ENCODE results near the gene SSPN.
"Not testable (repeated sequence)": the region's sequence is repeated elsewhere in the genome, so short reads cannot be mapped to it uniquely, and the experiment has no call there.

The SSPN gene

DNA sequence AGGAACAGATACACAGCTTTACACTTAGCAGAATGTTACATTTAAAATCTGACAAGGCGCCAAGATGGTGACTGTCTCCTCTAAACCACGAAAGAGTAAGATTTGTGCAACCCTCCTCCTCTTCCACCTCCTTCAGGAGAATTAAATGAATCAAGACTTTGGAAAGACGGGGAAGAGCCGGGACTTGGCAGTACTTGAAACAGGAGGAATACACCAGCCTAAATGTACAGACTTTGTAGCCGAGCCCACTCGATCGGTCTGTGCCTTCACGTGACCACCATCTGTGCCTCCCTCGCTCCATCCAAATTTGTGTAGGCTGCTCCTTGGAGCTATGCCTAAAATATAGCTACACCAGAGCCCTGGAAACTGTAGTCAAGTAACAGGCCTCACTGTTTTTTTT, 38.3 kb downstream of the SSPN start:
- Histone ChIP-seq H3K4me3 (ENCODE audit: low read depth, low read length) (no peak overlapping the region), H3K27ac (no peak overlapping the region), H3K27me3 (ENCODE audit: insufficient read depth, low read depth, severe bottlenecking) (no peaks in the 10 kb centered on the region), H3K9me3 (ENCODE audit: severe bottlenecking) (no peaks in the 10 kb centered on the region), H3K36me3 (no peaks in the 10 kb centered on the region)
- TF ChIP-seq, protein P1, sequence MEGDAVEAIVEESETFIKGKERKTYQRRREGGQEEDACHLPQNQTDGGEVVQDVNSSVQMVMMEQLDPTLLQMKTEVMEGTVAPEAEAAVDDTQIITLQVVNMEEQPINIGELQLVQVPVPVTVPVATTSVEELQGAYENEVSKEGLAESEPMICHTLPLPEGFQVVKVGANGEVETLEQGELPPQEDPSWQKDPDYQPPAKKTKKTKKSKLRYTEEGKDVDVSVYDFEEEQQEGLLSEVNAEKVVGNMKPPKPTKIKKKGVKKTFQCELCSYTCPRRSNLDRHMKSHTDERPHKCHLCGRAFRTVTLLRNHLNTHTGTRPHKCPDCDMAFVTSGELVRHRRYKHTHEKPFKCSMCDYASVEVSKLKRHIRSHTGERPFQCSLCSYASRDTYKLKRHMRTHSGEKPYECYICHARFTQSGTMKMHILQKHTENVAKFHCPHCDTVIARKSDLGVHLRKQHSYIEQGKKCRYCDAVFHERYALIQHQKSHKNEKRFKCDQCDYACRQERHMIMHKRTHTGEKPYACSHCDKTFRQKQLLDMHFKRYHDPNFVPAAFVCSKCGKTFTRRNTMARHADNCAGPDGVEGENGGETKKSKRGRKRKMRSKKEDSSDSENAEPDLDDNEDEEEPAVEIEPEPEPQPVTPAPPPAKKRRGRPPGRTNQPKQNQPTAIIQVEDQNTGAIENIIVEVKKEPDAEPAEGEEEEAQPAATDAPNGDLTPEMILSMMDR (IDR thresholded peaks at IDR 0.05; ENCODE audit: low read depth, low read length) = no peak
- no peak for DNase-seq

DNA sequence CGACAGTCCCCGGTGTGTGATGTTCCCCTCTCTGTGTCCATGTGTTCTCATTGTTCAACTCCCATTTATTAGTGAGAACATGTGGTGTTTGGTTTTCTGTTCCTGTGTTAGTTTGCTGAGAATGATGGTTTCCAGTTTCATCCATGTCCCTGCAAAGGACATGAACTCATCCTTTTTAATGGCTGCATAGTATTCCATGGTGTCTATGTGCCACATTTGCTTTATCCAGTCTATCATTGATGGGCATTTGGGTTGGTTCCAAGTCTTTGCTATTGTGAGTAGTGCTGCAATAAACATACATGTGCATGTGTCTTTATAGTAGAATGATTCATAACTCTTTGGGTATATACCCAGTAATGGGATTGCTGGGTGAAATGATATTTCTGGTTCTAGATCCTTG, 40.1 kb downstream of the SSPN start:
- H3K36me3 ChIP-seq; H3K9me3 ChIP-seq (ENCODE audit: severe bottlenecking); H3K27me3 ChIP-seq (ENCODE audit: insufficient read depth, low read depth, severe bottlenecking); H3K4me3 ChIP-seq (ENCODE audit: low read depth, low read length); H3K27ac ChIP-seq; DNase-seq: not testable (repeated sequence)

DNA sequence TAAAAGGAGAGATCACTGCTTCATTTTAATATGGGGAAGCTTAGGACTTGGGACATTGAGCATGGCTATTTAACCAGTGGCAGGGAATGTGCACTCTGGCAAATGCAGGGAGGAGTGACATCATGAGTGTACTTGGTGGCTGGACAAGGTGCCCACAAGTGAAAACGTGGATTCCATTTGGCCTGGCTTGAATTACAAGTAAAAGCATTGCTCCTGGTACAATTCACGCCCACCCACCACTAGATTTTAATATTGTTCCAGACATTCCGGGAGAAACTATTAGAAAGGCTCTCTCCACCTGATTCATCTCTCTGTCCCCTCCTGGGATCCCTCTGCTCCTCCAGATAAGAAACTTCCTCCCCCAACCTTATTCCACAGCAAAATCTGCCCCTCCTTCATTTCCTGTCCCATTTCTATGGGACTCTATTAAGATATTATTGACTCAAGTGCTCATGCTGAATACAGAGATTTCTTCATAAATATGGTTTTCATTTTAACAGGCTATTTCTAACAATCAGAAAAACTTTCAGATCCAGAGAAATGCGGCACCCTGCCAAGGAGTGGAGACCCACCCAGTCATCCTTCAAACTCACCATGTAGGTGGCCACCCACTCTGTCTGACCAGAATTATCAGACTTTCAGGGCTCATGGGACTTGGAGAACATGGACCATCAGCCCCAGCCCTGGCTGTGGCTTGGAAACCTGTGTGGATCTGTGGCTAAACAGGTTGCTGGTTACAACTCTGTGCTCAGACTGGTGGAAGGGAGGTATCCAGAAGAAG, 43.2 kb downstream of the SSPN start:
- H3K27ac ChIP-seq = no peak overlapping the region
- H3K36me3 ChIP-seq = no peaks in the 10 kb centered on the region
- H3K4me3 ChIP-seq (ENCODE audit: low read depth, low read length) = no peak overlapping the region
- H3K27me3 ChIP-seq (ENCODE audit: insufficient read depth, low read depth, severe bottlenecking) = peaks cover 2% of the 10 kb centered on the region
- no peaks in the 10 kb centered on the region for H3K9me3 ChIP-seq (ENCODE audit: severe bottlenecking)
- DNase-seq = no peak
- TF ChIP-seq, protein P1 (IDR thresholded peaks at IDR 0.05; ENCODE audit: low read depth, low read length) = no peak

GRCh38 chr12:26239122-26239851, 43.9 kb downstream of the SSPN start:
- H3K36me3 ChIP-seq = no peaks in the 10 kb centered on the region
- H3K27me3 ChIP-seq (ENCODE audit: insufficient read depth, low read depth, severe bottlenecking) = peaks cover 4% of the 10 kb centered on the region
- TF ChIP-seq, protein P1 (IDR thresholded peaks at IDR 0.05; ENCODE audit: low read depth, low read length) = no peak
- no peak overlapping the region for H3K27ac ChIP-seq
- H3K9me3 ChIP-seq (ENCODE audit: severe bottlenecking) = no peaks in the 10 kb centered on the region
- no peak for DNase-seq
- no peak overlapping the region for H3K4me3 ChIP-seq (ENCODE audit: low read depth, low read length)

- H3K4me3 ChIP-seq (ENCODE audit: low read depth, low read length) = no peak overlapping the region
- H3K27ac ChIP-seq = no peak overlapping the region
- TF ChIP-seq, protein P1 (IDR thresholded peaks at IDR 0.05; ENCODE audit: low read depth, low read length) = no peak
- peaks cover 4% of the 10 kb centered on the region for H3K27me3 ChIP-seq (ENCODE audit: insufficient read depth, low read depth, severe bottlenecking)
- H3K36me3 ChIP-seq = no peaks in the 10 kb centered on the region
- no peak for DNase-seq
- no peaks in the 10 kb centered on the region for H3K9me3 ChIP-seq (ENCODE audit: severe bottlenecking)
Measured at GRCh38 chr12:26239852-26240815, 44.8 kb downstream of the SSPN start.

All from WERI-Rb-1 (cell line).